Left lung (tissue), 10 donors: Measurements from ENCODE around the gene TSPAN7. TPM values are rescaled to one million over a fixed set of nuclear protein-coding genes. Genes with fewer than 3 reads are reported as not detected.

Source experiments
- ATAC-seq: fragments of 200-7000 bp; cut with Tn5 transposase; one replicate; pipeline ENCODE4 v1.9.1; 2020; ENCODE audit warnings: moderate library complexity
- DNase-seq, 4 donors: peaks; one replicate each; pipeline ENCODE4 v3.0.0-alpha.2; 2013 to 2020
- H3K27ac ChIP-seq, 2 donors: fragments of 200-600 bp; sonication (generic) in 1 of 2; one replicate each; pipeline versions ENCODE4 v1.5.0 to v1.8.0; 2020 to 2021
- H3K27me3 ChIP-seq, 2 donors: fragments of 200-600 bp; sonication (generic) in 1 of 2; one replicate each; pipeline versions ENCODE4 v1.5.0 to v1.8.0; 2020 to 2021
- H3K36me3 ChIP-seq, 2 donors: fragments of 200-600 bp; sonication (generic) in 1 of 2; one replicate each; pipeline versions ENCODE4 v1.5.0 to v1.8.0; 2020 to 2021
- H3K4me1 ChIP-seq, 2 donors: fragments of 200-600 bp; one replicate each; pipeline ENCODE4 v1.8.0; 2021
- H3K4me3 ChIP-seq, 2 donors: fragments of 200-600 bp; sonication (generic) in 1 of 2; one replicate each; pipeline versions ENCODE4 v1.5.0 to v1.8.0; 2020 to 2021; ENCODE audit warnings: mild to moderate bottlenecking in 1 of 2
- H3K9me3 ChIP-seq, 2 donors: fragments of 200-600 bp; sonication (generic) in 1 of 2; one replicate each; pipeline versions ENCODE4 v1.5.0 to v1.8.0; 2020 to 2021
- CTCF ChIP-seq, 2 donors: fragments of 200-600 bp; sonication (generic) in 1 of 2; IDR thresholded peaks; one replicate each; pipeline versions ENCODE4 v1.5.0 to v1.8.0; 2021; ENCODE audit warnings: antibody characterized with exemption in 2 of 2
- intact Hi-C, 2 donors: fragments of 100-400 bp; cut with DNase I; formaldehyde crosslinking; loops; one replicate each; pipeline versions ENCODE4 v1.11.2 to v1.14.2; 2022
- polyA plus RNA-seq, 6 donors: library from polyadenylated mRNA; unstranded; fragments of 120-200 nt; gene quantifications; one replicate each; pipeline ENCODE4 v1.2.1, GENCODE V29; 2013; ENCODE audit not compliant: insufficient read length in 6 of 6
- total RNA-seq, 2 donors: library from RNA; stranded (reverse); fragmentation: NEBNext Ultra II Directional; extraction: Animal tissue kit (Norgen Biotek cat#: 25700); gene quantifications; one replicate each; pipeline ENCODE4 v1.2.1, GENCODE V29; 2021
- donor health status: DM: no; HTN: yes; CAD: no.
- donor health status: DM: no; HTN: no; CAD: no.

Gene TSPAN7
- total and polyA plus RNA-seq, 8 donors, result 33.8 to 52.3 (median 45.9) TPM

- Histone ChIP-seq H3K27me3 (no peaks in the 10 kb centered on the region), H3K4me1 (no peaks in the 10 kb centered on the region), H3K36me3 (no peaks in the 10 kb centered on the region), H3K4me3 (no peak overlapping the region), H3K9me3 (no peaks in the 10 kb centered on the region), H3K27ac (no peak overlapping the region)
- no peak for TF ChIP-seq CTCF (IDR thresholded peaks at IDR 0.05)
- ATAC-seq, result no peak
- intact Hi-C loops, result no loop called here
- no peak for DNase-seq
These were observed 46.1 kb upstream of the TSPAN7 start for GRCh38 chrX:38515291-38515690.

- TF ChIP-seq CTCF (IDR thresholded peaks at IDR 0.05), result no peak
- Histone ChIP-seq H3K9me3 (no peaks in the 10 kb centered on the region), H3K4me1 (no peaks in the 10 kb centered on the region), H3K27me3 (no peaks in the 10 kb centered on the region), H3K27ac (no peak overlapping the region), H3K4me3 (no peak overlapping the region), H3K36me3 (no peaks in the 10 kb centered on the region)
- DNase-seq, result no peak
- intact Hi-C loops, result no loop called here
- no peak for ATAC-seq
These were observed 45.1 kb upstream of the TSPAN7 start for GRCh38 chrX:38516196-38516774.

DNA sequence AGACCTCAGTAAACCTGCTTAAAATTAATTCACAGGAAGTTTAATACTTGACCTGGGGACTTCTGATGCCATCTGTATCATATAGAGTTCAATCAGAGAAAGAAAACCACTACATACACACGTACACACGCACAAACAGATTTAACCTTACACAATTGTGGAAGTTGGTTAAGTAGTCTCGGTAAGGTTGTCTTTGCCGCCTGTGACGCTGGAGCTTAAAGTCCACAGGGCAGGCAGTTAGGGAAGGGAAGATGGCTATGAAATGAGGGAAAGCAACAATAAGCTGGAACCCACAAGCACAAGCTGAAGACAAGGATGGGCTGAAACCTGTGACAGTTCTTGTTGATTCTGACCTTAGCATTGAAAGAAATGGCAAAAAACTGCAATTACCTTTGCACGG, 41.7 kb upstream of the TSPAN7 start:
- ATAC-seq (no peak), DNase-seq (no peak)
- no peak overlapping the region for H3K27ac ChIP-seq
- H3K4me3 ChIP-seq, result no peak overlapping the region
- no peaks in the 10 kb centered on the region for H3K36me3 ChIP-seq
- intact Hi-C loops, result no loop called here
- no peak for TF ChIP-seq CTCF (IDR thresholded peaks at IDR 0.05)
- no peaks in the 10 kb centered on the region for H3K9me3 ChIP-seq
- no peaks in the 10 kb centered on the region for H3K27me3 ChIP-seq
- no peaks in the 10 kb centered on the region for H3K4me1 ChIP-seq

- Histone ChIP-seq H3K4me1 (no peaks in the 10 kb centered on the region), H3K27ac (no peak overlapping the region), H3K27me3 (no peaks in the 10 kb centered on the region), H3K4me3 (no peak overlapping the region), H3K36me3 (no peaks in the 10 kb centered on the region), H3K9me3 (no peaks in the 10 kb centered on the region)
- TF ChIP-seq CTCF (IDR thresholded peaks at IDR 0.05), result no peak
- DNase-seq, result no peak
- intact Hi-C loops, result no loop called here
- no peak for ATAC-seq
These were observed 23.2 kb upstream of the TSPAN7 start for GRCh38 chrX:38538134-38538533.

GRCh38 chrX:38539748-38540147, 21.6 kb upstream of the TSPAN7 start:
- no peaks in the 10 kb centered on the region for H3K27me3 ChIP-seq
- ATAC-seq (no peak), DNase-seq (no peak)
- H3K4me3 ChIP-seq, result no peak overlapping the region
- no peaks in the 10 kb centered on the region for H3K9me3 ChIP-seq
- H3K4me1 ChIP-seq, result no peaks in the 10 kb centered on the region
- H3K36me3 ChIP-seq, result no peaks in the 10 kb centered on the region
- intact Hi-C loops, result no loop called here
- no peak overlapping the region for H3K27ac ChIP-seq
- no peak for TF ChIP-seq CTCF (IDR thresholded peaks at IDR 0.05)
